A673 (cell line): Measurements from ENCODE around the gene DIP2B. TPM values are rescaled to one million over a fixed set of nuclear protein-coding genes. Genes with fewer than 3 reads are reported as not detected.

Source experiments
- BruUV-seq: library from RNA; stranded (reverse); fragments of 400-500 nt; replicated peaks from 2 replicates; lab custom pipeline; 2021; lab: Mats Ljungman, UMichigan
- CTCF ChIA-PET: fragments of 300-600 bp; sonication (Branson Sonifier 250); formaldehyde crosslinking; loops from one replicate; lab custom pipeline; 2022; ENCODE audit warnings: antibody characterized with exemption; lab: Charles Lee
- POLR2A ChIA-PET: fragments of 300-600 bp; sonication (Branson Sonifier 250); formaldehyde crosslinking; loops from one replicate; lab custom pipeline; 2022; ENCODE audit warnings: antibody characterized with exemption; ENCODE audit not compliant: low non-redundant PET; lab: Charles Lee
- DNase-seq: peaks from one replicate; pipeline ENCODE4 v3.0.0-alpha.2; 2015; ENCODE audit warnings: low spot score
- H3K27ac ChIP-seq: fragments of 200-600 bp; sonication (generic); 2 replicates; pipeline ENCODE4 v1.5.1; 2016; ENCODE audit warnings: mixed run types, low read depth, mild to moderate bottlenecking, mixed read lengths, antibody characterized with exemption, low read length; ENCODE audit not compliant: poor library complexity, severe bottlenecking
- H3K27me3 ChIP-seq: fragments of 200-600 bp; sonication (generic); replicated peaks from 2 replicates; pipeline ENCODE4 v1.6.1; 2017; ENCODE audit warnings: mixed run types, low read depth, mild to moderate bottlenecking, mixed read lengths, antibody characterized with exemption, low read length; ENCODE audit not compliant: insufficient read depth, poor library complexity
- H3K36me3 ChIP-seq: fragments of 200-600 bp; sonication (generic); 2 replicates; pipeline ENCODE4 v1.6.1; 2016; ENCODE audit warnings: mixed run types, mild to moderate bottlenecking, mixed read lengths, antibody characterized with exemption, low read length; ENCODE audit not compliant: insufficient read depth, poor library complexity, severe bottlenecking
- H3K4me1 ChIP-seq: fragments of 200-600 bp; sonication (generic); 2 replicates; pipeline ENCODE4 v1.6.1; 2017; ENCODE audit warnings: mixed run types, mild to moderate bottlenecking, mixed read lengths, antibody characterized with exemption, low read length; ENCODE audit not compliant: insufficient read depth, poor library complexity, severe bottlenecking
- H3K4me3 ChIP-seq: fragments of 200-600 bp; sonication (generic); 2 replicates; pipeline ENCODE4 v1.5.1; 2016; ENCODE audit warnings: low read depth, mixed run types, mild to moderate bottlenecking, mixed read lengths, low read length; ENCODE audit not compliant: poor library complexity, severe bottlenecking
- H3K9me3 ChIP-seq: fragments of 200-600 bp; sonication (generic); 2 replicates; pipeline ENCODE4 v1.6.1; 2016; ENCODE audit warnings: mixed run types, low read depth, mild to moderate bottlenecking, mixed read lengths, antibody characterized with exemption, low read length; ENCODE audit not compliant: poor library complexity, severe bottlenecking
- EZH2 ChIP-seq: fragments of 200-600 bp; sonication (generic); IDR thresholded peaks from 2 replicates; pipeline ENCODE4 v1.6.1; 2017; ENCODE audit warnings: borderline replicate concordance, low read depth, mild to moderate bottlenecking, mixed read lengths, antibody characterized with exemption, low read length; ENCODE audit not compliant: poor library complexity, severe bottlenecking
- intact Hi-C: fragments of 100-400 bp; cut with micrococcal nuclease; formaldehyde crosslinking; loops from one replicate; pipeline ENCODE4 v1.10.0; 2022; ENCODE audit not compliant: unreplicated experiment
- total RNA-seq: library from RNA; stranded (reverse); gene quantifications from 2 replicates; pipeline ENCODE4 v1.2.3, GENCODE V29; 2021
- TF ChIP-seq, protein P1 (sequence below): fragments of 300-800, 200-600 bp; sonication (generic); conservative IDR thresholded peaks from 2 replicates; pipeline ENCODE4 v1.5.1; 2017; ENCODE audit warnings: low read depth, mild to moderate bottlenecking, antibody characterized with exemption, low read length, moderate library complexity, mixed read lengths

Gene DIP2B
- total RNA-seq, 1 experiment from 2014 or later: 40.5 TPM

DNA sequence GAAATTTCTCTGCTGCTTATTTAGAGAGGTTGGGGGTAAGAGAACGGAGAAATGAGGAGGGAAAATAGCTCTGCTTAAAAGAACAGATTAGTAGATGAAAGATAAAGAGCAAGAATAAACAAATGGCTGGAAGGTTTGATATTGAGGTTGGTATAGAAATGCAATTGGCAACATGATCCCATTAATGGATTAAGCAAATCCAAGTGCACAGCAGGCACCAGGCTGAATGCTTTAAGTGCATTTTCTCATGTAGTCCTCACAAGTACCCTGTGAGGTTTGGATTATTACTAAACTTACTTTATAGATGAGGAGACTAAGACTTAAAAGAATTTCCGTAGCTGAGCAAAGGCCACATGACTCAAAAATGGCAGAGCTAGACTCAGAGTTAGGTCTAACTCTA, 182.2 kb downstream of the DIP2B start:
- H3K27ac ChIP-seq: peak overlapping the region; percentile 35
- peak; percentile 87 for DNase-seq
- ChIA-PET CTCF (no interaction called here), POLR2A (interaction anchor here (0.5 kb wide), 1 partner anchor 42 kb away, joined by 3 read pairs; no protein-coding TSS in a partner anchor)
- H3K4me3 ChIP-seq: no peak overlapping the region
- H3K9me3 ChIP-seq: no peaks in the 10 kb centered on the region
- H3K36me3 ChIP-seq: peaks cover 19% of the 10 kb centered on the region
- no peaks in the 10 kb centered on the region for H3K27me3 ChIP-seq
- no TSS peak for BruUV-seq
- intact Hi-C loops: no loop called here
- TF ChIP-seq EZH2: no peak
- TF ChIP-seq, protein P1, sequence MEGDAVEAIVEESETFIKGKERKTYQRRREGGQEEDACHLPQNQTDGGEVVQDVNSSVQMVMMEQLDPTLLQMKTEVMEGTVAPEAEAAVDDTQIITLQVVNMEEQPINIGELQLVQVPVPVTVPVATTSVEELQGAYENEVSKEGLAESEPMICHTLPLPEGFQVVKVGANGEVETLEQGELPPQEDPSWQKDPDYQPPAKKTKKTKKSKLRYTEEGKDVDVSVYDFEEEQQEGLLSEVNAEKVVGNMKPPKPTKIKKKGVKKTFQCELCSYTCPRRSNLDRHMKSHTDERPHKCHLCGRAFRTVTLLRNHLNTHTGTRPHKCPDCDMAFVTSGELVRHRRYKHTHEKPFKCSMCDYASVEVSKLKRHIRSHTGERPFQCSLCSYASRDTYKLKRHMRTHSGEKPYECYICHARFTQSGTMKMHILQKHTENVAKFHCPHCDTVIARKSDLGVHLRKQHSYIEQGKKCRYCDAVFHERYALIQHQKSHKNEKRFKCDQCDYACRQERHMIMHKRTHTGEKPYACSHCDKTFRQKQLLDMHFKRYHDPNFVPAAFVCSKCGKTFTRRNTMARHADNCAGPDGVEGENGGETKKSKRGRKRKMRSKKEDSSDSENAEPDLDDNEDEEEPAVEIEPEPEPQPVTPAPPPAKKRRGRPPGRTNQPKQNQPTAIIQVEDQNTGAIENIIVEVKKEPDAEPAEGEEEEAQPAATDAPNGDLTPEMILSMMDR: no peak
- H3K4me1 ChIP-seq: peaks cover 21% of the 10 kb centered on the region

DNA sequence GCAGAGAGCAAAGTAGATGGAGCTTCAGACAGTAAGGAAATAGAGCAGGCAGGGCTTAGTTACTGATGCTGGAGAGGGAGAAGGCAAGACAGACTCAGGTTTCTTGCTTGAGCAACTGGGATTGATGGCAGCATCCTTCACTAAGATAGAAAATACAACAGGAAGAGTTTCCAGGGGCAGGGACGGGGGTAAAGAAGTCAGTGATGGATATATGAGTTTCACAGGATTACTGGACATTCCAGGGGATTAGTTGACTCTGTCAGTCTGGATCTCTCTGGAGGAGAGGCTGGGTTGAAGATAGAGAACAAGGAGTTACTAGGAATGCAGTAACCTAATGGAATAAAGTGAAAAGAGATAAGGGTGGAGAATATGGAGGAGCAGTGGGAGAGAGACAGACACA, 184.7 kb downstream of the DIP2B start:
- intact Hi-C loops: no loop called here
- TF ChIP-seq EZH2: no peak
- TF ChIP-seq, protein P1: no peak
- no TSS peak for BruUV-seq
- Histone ChIP-seq H3K4me3 (no peak overlapping the region), H3K27ac (no peak overlapping the region), H3K27me3 (no peaks in the 10 kb centered on the region), H3K9me3 (no peaks in the 10 kb centered on the region), H3K4me1 (peaks cover 21% of the 10 kb centered on the region), H3K36me3 (peaks cover 19% of the 10 kb centered on the region)
- ChIA-PET POLR2A (no interaction called here), CTCF (no interaction called here)
- DNase-seq: no peak

DNA sequence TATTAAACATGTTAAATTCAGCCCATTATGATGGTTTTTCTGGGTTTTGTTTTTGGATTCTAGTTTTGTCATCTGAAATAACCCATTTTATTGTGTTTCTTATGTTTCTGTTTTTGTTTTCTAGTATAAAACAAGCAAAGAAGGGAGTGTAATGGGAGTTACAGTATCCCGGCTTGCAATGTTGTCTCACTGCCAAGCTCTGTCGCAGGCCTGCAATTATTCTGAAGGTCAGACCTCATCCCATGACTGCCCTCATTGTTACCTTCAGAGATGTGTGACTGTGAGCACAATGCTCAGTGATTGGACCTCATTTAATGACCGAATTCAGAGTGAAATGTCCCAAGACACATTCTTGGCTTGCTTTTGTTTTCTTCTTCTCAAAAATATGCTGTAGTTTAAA, 186.1 kb downstream of the DIP2B start:
- H3K36me3 ChIP-seq: peaks cover 20% of the 10 kb centered on the region
- BruUV-seq: no TSS peak
- H3K27me3 ChIP-seq: no peaks in the 10 kb centered on the region
- POLR2A ChIA-PET: no interaction called here
- CTCF ChIA-PET: no interaction called here
- intact Hi-C loops: no loop called here
- TF ChIP-seq EZH2: no peak
- TF ChIP-seq, protein P1: no peak
- H3K9me3 ChIP-seq: no peaks in the 10 kb centered on the region
- H3K4me1 ChIP-seq: peaks cover 9% of the 10 kb centered on the region
- no peak overlapping the region for H3K4me3 ChIP-seq
- H3K27ac ChIP-seq: no peak overlapping the region
- no peak for DNase-seq
